ENCODE measurements around the gene RHEB.

RHEB gene

GRCh38 chr7:151438864-151439601 lies 80.7 kb downstream of the RHEB start:
- no peak for TF ChIP-seq CTCF (conservative IDR thresholded peaks at IDR 0.05)
- no peak overlapping the region for H3K27ac ChIP-seq

GRCh38 chr7:151437866-151438516 lies 81.7 kb downstream of the RHEB start:
- no peak for TF ChIP-seq CTCF (conservative IDR thresholded peaks at IDR 0.05)
- H3K27ac ChIP-seq: no peak overlapping the region

- no peak for TF ChIP-seq CTCF (conservative IDR thresholded peaks at IDR 0.05)
- H3K27ac ChIP-seq: no peak overlapping the region
Observed at GRCh38 chr7:151437159-151437553, 82.5 kb downstream of the RHEB start.

GRCh38 chr7:151436446-151437158 lies 83.1 kb downstream of the RHEB start:
- no peak overlapping the region for H3K27ac ChIP-seq
- no peak for TF ChIP-seq CTCF (conservative IDR thresholded peaks at IDR 0.05)

GRCh38 chr7:151435971-151436370 lies 83.7 kb downstream of the RHEB start:
- TF ChIP-seq CTCF (conservative IDR thresholded peaks at IDR 0.05): no peak
- no peak overlapping the region for H3K27ac ChIP-seq

GRCh38 chr7:151435103-151435916 lies 84.4 kb downstream of the RHEB start:
- H3K27ac ChIP-seq: no peak overlapping the region
- TF ChIP-seq CTCF (conservative IDR thresholded peaks at IDR 0.05): no peak

- no peak overlapping the region for H3K27ac ChIP-seq
- no peak for TF ChIP-seq CTCF (conservative IDR thresholded peaks at IDR 0.05)
Observed at GRCh38 chr7:151434549-151434948, 85.1 kb downstream of the RHEB start.
